ENCODE data around the gene TRAPPC12.
A peak's percentile ranks its signal among the peaks of the same experiment; 100 is the strongest.

Gene TRAPPC12

DNA sequence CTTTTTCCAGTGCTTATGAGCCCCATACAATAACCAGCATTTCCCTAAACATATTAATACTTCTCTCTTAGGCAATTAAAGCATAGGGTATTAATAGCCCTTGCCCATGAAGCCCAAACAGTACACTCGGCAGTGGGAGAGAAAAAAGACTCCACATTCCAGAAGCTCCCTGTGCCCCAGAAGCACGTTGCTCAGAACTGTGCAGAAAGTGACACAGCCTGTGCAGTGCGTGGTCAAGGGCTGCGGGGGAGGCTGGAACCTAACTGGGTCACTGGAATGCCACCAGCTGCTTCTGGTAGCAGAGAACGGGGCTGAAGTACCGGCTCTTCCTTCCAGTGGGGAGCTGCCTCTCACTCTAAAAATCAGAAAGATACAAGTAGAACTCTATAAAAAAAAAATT is 34.6 kb upstream of the TRAPPC12 start:
- H3K27ac ChIP-seq (ENCODE audit: poor library complexity, severe bottlenecking), result no peak overlapping the region
- no peak overlapping the region for H3K4me3 ChIP-seq (ENCODE audit: severe bottlenecking)
- ATAC-seq (ENCODE audit: low read depth) (no peak), DNase-seq (ENCODE audit: low spot score) (no peak)
- H3K9me3 ChIP-seq (ENCODE audit: severe bottlenecking), result no peaks in the 10 kb centered on the region
- H3K36me3 ChIP-seq (ENCODE audit: low read depth), result 0 out of 2 replicates have a peak, but pooled peaks cover 7% of the 10 kb centered on the region
- no peaks in the 10 kb centered on the region for H3K4me1 ChIP-seq (ENCODE audit: insufficient read depth, poor library complexity, severe bottlenecking)
- H3K27me3 ChIP-seq (ENCODE audit: insufficient read depth, poor library complexity, severe bottlenecking), result no peaks in the 10 kb centered on the region
- TF ChIP-seq, protein P1, sequence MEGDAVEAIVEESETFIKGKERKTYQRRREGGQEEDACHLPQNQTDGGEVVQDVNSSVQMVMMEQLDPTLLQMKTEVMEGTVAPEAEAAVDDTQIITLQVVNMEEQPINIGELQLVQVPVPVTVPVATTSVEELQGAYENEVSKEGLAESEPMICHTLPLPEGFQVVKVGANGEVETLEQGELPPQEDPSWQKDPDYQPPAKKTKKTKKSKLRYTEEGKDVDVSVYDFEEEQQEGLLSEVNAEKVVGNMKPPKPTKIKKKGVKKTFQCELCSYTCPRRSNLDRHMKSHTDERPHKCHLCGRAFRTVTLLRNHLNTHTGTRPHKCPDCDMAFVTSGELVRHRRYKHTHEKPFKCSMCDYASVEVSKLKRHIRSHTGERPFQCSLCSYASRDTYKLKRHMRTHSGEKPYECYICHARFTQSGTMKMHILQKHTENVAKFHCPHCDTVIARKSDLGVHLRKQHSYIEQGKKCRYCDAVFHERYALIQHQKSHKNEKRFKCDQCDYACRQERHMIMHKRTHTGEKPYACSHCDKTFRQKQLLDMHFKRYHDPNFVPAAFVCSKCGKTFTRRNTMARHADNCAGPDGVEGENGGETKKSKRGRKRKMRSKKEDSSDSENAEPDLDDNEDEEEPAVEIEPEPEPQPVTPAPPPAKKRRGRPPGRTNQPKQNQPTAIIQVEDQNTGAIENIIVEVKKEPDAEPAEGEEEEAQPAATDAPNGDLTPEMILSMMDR (IDR thresholded peaks at IDR 0.05; ENCODE audit: poor library complexity, severe bottlenecking), result no peak

DNA sequence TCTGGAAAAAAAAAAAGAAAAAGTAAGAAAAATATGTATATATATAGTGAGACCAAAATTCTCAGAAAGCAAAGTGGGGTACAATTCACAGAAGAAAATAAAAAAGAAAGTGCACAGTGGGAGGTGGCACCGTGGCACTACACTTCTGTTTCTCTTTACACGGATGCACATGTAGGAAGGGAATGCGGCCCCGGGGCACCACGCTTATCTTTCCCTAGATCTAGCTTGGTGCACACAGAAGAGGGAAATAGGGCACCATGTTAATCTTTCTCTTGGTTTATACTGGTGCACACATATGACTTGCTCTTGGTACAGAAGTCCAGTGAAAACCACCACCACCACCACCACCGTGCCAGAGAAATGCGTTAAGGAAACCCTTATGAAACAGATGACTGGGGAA is 33.9 kb upstream of the TRAPPC12 start:
- ATAC-seq (ENCODE audit: low read depth) (no peak), DNase-seq (ENCODE audit: low spot score) (peak; percentile 20)
- Histone ChIP-seq H3K9me3 (ENCODE audit: severe bottlenecking) (no peaks in the 10 kb centered on the region), H3K27ac (ENCODE audit: poor library complexity, severe bottlenecking) (no peak overlapping the region), H3K36me3 (ENCODE audit: low read depth) (0 out of 2 replicates have a peak, but pooled peaks cover 7% of the 10 kb centered on the region), H3K27me3 (ENCODE audit: insufficient read depth, poor library complexity, severe bottlenecking) (no peaks in the 10 kb centered on the region), H3K4me3 (ENCODE audit: severe bottlenecking) (no peak overlapping the region), H3K4me1 (ENCODE audit: insufficient read depth, poor library complexity, severe bottlenecking) (no peaks in the 10 kb centered on the region)
- TF ChIP-seq, protein P1 (IDR thresholded peaks at IDR 0.05; ENCODE audit: poor library complexity, severe bottlenecking), result no peak

GRCh38 chr2:3348767-3349166 is 30.7 kb upstream of the TRAPPC12 start:
- DNase-seq (ENCODE audit: low spot score), result peak; percentile 34
- Histone ChIP-seq H3K36me3 (ENCODE audit: low read depth) (peaks cover 24% of the 10 kb centered on the region; the same call in 1 of the 2 replicates), H3K27me3 (ENCODE audit: insufficient read depth, poor library complexity, severe bottlenecking) (no peaks in the 10 kb centered on the region), H3K27ac (ENCODE audit: poor library complexity, severe bottlenecking) (no peak overlapping the region), H3K4me3 (ENCODE audit: severe bottlenecking) (no peak overlapping the region), H3K4me1 (ENCODE audit: insufficient read depth, poor library complexity, severe bottlenecking) (no peaks in the 10 kb centered on the region), H3K9me3 (ENCODE audit: severe bottlenecking) (no peaks in the 10 kb centered on the region)
- TF ChIP-seq, protein P1 (IDR thresholded peaks at IDR 0.05; ENCODE audit: poor library complexity, severe bottlenecking), result no peak
- ATAC-seq (ENCODE audit: low read depth), result no peak

DNA sequence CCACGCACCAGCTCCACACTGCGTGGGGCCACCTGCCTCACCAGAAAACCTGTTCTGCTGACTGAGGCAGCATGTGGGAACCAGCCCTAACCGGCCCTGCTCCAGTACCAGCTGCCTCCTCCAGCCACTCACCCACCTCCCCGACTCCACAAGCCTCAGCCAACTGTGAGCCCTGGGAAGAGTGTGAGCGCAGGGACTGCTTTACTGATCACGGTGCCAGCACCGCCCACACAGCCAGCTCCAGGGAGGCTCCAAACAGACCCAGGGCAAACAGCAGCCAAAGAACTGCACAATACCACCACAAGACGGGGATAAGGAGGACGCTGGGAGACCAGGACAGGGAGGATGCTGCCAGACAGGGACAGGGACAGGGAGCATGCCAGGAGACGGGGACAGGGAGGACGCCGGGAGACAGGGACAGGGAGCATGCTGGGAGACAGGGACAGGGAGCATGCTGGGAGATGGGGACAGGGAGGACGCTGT is 30.2 kb upstream of the TRAPPC12 start:
- Histone ChIP-seq H3K27ac (ENCODE audit: poor library complexity, severe bottlenecking) (no peak overlapping the region), H3K4me3 (ENCODE audit: severe bottlenecking) (no peak overlapping the region), H3K4me1 (ENCODE audit: insufficient read depth, poor library complexity, severe bottlenecking) (no peaks in the 10 kb centered on the region), H3K27me3 (ENCODE audit: insufficient read depth, poor library complexity, severe bottlenecking) (no peaks in the 10 kb centered on the region), H3K36me3 (ENCODE audit: low read depth) (peaks cover 29% of the 10 kb centered on the region; the same call in 1 of the 2 replicates), H3K9me3 (ENCODE audit: severe bottlenecking) (no peaks in the 10 kb centered on the region)
- TF ChIP-seq, protein P1 (IDR thresholded peaks at IDR 0.05; ENCODE audit: poor library complexity, severe bottlenecking), result no peak
- DNase-seq (ENCODE audit: low spot score) (peak; percentile 37), ATAC-seq (ENCODE audit: low read depth) (no peak)

DNA sequence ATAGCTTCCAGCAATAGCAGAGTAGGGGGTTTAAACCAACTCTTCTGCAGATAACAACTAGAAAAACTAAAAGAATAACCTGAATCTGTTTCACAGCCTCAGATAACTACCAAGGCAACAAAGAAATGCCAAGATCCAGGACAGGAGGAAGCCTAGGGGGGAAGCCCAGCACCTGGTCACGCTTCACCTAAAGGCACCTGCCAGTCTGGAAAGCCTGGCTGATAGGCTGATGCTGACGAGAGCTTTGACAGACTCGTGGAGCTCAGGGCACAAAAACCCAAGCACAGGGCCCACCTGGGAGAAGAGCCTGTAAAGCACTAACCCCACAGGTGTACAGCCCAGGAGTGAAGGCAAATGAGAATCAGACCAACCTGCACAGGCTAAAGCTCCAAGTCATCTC is 24.5 kb upstream of the TRAPPC12 start:
- Histone ChIP-seq H3K9me3 (ENCODE audit: severe bottlenecking) (no peaks in the 10 kb centered on the region), H3K27me3 (ENCODE audit: insufficient read depth, poor library complexity, severe bottlenecking) (no peaks in the 10 kb centered on the region), H3K36me3 (ENCODE audit: low read depth) (peaks cover 26% of the 10 kb centered on the region), H3K27ac (ENCODE audit: poor library complexity, severe bottlenecking) (no peak overlapping the region), H3K4me1 (ENCODE audit: insufficient read depth, poor library complexity, severe bottlenecking) (no peaks in the 10 kb centered on the region), H3K4me3 (ENCODE audit: severe bottlenecking) (no peak overlapping the region)
- DNase-seq (ENCODE audit: low spot score), result no peak
- TF ChIP-seq, protein P1 (IDR thresholded peaks at IDR 0.05; ENCODE audit: poor library complexity, severe bottlenecking), result no peak
- ATAC-seq (ENCODE audit: low read depth), result no peak
